H1 (cell line): Measurements from ENCODE around the gene TBC1D17. TPM values are rescaled to one million over a fixed set of nuclear protein-coding genes. Genes with fewer than 3 reads are reported as not detected.

Experiments used
- BACH1 ChIP-seq: IDR thresholded peaks from 2 replicates; pipeline ENCODE4 v1.6.1; 2012; ENCODE audit warnings: low read length, improper control_type of control experiment
- EZH2 ChIP-seq: fragments of 200-600 bp; sonication (generic); IDR thresholded peaks from 2 replicates; pipeline ENCODE4 v1.7.1; 2012; ENCODE audit warnings: low read depth, mild to moderate bottlenecking, moderate library complexity, low read length, inconsistent platforms; ENCODE audit not compliant: severe bottlenecking
- KDM4A ChIP-seq: IDR thresholded peaks from one replicate; pipeline ENCODE4 v1.7.1; 2012; ENCODE audit warnings: low read depth, mild to moderate bottlenecking, moderate library complexity, low read length, inconsistent platforms; ENCODE audit not compliant: severe bottlenecking
- RBBP5 ChIP-seq: IDR thresholded peaks from 2 replicates; pipeline ENCODE4 v1.7.1; 2012; ENCODE audit warnings: low read depth, mild to moderate bottlenecking, inconsistent platforms, low read length, moderate library complexity, borderline replicate concordance
- SIX5 ChIP-seq: IDR thresholded peaks from 2 replicates; pipeline ENCODE4 v1.6.1; 2011; ENCODE audit warnings: mild to moderate bottlenecking, low read depth, low read length
- TEAD4 ChIP-seq: IDR thresholded peaks from 2 replicates; pipeline ENCODE4 v1.6.1; 2012; ENCODE audit warnings: low read depth, low read length, inconsistent platforms, mixed read lengths
- polyA plus RNA-seq, 7 experiments: library from polyadenylated mRNA; depleted of rRNA in 3 of 7; stranded (reverse) in 5 of 7; unstranded in 2 of 7; fragments of >200 nt in 5 of 7; fragments of 200-250 nt in 2 of 7; gene quantifications; 1 replicate in 5 of 7; 2 replicates in 1 of 7; 4 replicates in 1 of 7; pipeline versions ENCODE4 v1.2.1 to v1.2.3, GENCODE V29; 2011 to 2013; ENCODE audit warnings: missing spikeins in 2 of 7, mixed read lengths in 2 of 7
- total RNA-seq: library from RNA; stranded (reverse); fragmentation: NEBNext Ultra II Directional; extraction: Animal tissue kit (Norgen Biotek cat#: 25700); gene quantifications from 2 replicates; pipeline ENCODE4 v1.2.1, GENCODE V29; 2021
- TF ChIP-seq, protein P1 (sequence below): fragments of 300-600 bp; sonication (generic); IDR thresholded peaks from 2 replicates; pipeline ENCODE4 v1.7.1; 2012; ENCODE audit warnings: low read length, moderate library complexity, mild to moderate bottlenecking, inconsistent platforms; ENCODE audit not compliant: insufficient replicate concordance
- TF ChIP-seq, protein P2 (sequence below): IDR thresholded peaks from 2 replicates; pipeline ENCODE4 v1.6.1; 2012; ENCODE audit warnings: inconsistent platforms

Gene TBC1D17
- total and polyA plus RNA-seq, 2 of the 8 experiments (the other 6 are each of a cell fraction or from before 2014, with no cell fraction given): 30.3 to 44.9 TPM

DNA sequence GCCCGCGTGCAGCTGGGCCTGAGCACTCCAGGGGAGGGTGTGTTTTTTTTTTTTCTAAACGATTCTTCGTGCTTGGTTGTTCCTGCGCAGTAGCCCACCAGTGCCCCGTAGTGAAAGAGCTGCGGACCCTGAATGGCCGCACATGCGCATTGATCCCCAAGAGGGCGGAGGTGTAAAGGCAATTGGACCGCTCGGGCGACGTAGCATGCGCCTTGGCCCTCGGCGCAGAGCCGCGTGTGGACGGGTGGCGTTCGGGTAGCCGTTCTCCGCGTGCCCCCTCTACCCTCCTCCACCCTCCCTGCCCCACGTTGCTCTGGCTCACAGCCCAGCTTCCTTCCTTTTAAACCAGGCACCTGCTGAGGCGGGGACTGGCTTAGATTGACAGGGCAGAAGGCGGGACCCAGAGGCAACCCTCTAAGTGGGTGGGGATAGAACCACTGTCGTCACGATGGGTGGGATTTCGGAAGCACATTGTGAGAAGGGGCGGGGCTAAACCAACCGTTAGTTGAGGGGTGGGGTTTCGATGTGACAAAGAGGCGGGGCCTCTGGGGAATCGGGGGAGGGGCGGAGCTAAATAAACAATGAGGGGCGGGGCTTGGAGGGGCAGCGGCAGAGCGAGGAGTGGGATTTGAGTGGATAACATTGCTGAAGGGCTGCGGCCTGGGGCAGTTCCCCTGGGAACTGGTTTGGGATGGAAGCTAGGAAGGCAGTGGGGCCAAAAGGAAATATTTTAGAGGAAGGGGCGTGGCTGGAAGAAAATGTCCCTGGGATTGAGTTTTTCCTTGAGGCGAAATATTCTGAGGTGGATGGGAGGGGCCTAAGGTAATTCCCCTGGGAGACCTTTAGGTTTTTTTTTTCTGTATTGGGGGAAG is 52.3 kb downstream of the TBC1D17 start (continued):
- TF ChIP-seq SIX5 (no peak), KDM4A (no peak), TEAD4 (no peak), BACH1 (no peak), EZH2 (no peak), RBBP5 (no peak)
- TF ChIP-seq, protein P1, sequence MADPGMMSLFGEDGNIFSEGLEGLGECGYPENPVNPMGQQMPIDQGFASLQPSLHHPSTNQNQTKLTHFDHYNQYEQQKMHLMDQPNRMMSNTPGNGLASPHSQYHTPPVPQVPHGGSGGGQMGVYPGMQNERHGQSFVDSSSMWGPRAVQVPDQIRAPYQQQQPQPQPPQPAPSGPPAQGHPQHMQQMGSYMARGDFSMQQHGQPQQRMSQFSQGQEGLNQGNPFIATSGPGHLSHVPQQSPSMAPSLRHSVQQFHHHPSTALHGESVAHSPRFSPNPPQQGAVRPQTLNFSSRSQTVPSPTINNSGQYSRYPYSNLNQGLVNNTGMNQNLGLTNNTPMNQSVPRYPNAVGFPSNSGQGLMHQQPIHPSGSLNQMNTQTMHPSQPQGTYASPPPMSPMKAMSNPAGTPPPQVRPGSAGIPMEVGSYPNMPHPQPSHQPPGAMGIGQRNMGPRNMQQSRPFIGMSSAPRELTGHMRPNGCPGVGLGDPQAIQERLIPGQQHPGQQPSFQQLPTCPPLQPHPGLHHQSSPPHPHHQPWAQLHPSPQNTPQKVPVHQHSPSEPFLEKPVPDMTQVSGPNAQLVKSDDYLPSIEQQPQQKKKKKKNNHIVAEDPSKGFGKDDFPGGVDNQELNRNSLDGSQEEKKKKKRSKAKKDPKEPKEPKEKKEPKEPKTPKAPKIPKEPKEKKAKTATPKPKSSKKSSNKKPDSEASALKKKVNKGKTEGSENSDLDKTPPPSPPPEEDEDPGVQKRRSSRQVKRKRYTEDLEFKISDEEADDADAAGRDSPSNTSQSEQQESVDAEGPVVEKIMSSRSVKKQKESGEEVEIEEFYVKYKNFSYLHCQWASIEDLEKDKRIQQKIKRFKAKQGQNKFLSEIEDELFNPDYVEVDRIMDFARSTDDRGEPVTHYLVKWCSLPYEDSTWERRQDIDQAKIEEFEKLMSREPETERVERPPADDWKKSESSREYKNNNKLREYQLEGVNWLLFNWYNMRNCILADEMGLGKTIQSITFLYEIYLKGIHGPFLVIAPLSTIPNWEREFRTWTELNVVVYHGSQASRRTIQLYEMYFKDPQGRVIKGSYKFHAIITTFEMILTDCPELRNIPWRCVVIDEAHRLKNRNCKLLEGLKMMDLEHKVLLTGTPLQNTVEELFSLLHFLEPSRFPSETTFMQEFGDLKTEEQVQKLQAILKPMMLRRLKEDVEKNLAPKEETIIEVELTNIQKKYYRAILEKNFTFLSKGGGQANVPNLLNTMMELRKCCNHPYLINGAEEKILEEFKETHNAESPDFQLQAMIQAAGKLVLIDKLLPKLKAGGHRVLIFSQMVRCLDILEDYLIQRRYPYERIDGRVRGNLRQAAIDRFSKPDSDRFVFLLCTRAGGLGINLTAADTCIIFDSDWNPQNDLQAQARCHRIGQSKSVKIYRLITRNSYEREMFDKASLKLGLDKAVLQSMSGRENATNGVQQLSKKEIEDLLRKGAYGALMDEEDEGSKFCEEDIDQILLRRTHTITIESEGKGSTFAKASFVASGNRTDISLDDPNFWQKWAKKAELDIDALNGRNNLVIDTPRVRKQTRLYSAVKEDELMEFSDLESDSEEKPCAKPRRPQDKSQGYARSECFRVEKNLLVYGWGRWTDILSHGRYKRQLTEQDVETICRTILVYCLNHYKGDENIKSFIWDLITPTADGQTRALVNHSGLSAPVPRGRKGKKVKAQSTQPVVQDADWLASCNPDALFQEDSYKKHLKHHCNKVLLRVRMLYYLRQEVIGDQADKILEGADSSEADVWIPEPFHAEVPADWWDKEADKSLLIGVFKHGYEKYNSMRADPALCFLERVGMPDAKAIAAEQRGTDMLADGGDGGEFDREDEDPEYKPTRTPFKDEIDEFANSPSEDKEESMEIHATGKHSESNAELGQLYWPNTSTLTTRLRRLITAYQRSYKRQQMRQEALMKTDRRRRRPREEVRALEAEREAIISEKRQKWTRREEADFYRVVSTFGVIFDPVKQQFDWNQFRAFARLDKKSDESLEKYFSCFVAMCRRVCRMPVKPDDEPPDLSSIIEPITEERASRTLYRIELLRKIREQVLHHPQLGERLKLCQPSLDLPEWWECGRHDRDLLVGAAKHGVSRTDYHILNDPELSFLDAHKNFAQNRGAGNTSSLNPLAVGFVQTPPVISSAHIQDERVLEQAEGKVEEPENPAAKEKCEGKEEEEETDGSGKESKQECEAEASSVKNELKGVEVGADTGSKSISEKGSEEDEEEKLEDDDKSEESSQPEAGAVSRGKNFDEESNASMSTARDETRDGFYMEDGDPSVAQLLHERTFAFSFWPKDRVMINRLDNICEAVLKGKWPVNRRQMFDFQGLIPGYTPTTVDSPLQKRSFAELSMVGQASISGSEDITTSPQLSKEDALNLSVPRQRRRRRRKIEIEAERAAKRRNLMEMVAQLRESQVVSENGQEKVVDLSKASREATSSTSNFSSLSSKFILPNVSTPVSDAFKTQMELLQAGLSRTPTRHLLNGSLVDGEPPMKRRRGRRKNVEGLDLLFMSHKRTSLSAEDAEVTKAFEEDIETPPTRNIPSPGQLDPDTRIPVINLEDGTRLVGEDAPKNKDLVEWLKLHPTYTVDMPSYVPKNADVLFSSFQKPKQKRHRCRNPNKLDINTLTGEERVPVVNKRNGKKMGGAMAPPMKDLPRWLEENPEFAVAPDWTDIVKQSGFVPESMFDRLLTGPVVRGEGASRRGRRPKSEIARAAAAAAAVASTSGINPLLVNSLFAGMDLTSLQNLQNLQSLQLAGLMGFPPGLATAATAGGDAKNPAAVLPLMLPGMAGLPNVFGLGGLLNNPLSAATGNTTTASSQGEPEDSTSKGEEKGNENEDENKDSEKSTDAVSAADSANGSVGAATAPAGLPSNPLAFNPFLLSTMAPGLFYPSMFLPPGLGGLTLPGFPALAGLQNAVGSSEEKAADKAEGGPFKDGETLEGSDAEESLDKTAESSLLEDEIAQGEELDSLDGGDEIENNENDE: no peak
- TF ChIP-seq, protein P2, sequence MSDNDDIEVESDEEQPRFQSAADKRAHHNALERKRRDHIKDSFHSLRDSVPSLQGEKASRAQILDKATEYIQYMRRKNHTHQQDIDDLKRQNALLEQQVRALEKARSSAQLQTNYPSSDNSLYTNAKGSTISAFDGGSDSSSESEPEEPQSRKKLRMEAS: peak; percentile 92
